ENCODE results near the gene KRTAP3-2.

Gene KRTAP3-2

GRCh38 chr17:40952661-40953060, 47.0 kb downstream of the KRTAP3-2 start:
- H3K27ac ChIP-seq (ENCODE audit: low read length): no peak overlapping the region
- no peak overlapping the region for H3K4me3 ChIP-seq (ENCODE audit: low read length)
- H3K9ac ChIP-seq (ENCODE audit: low read length): no peak overlapping the region
- no peaks in the 10 kb centered on the region for H3K27me3 ChIP-seq (replicated peaks; ENCODE audit: insufficient read depth, low read length)
- no peak overlapping the region for H2AFZ ChIP-seq (ENCODE audit: low read length)
- H4K20me1 ChIP-seq (ENCODE audit: insufficient read depth, low read length): no peaks in the 10 kb centered on the region
- H3K4me2 ChIP-seq (ENCODE audit: low read depth, low read length): no peak overlapping the region
- H3K36me3 ChIP-seq (replicated peaks; ENCODE audit: insufficient read depth, low read length): no peaks in the 10 kb centered on the region
- H3K9me2 ChIP-seq (replicated peaks; ENCODE audit: insufficient read depth, low read length): no peaks in the 10 kb centered on the region
- TF ChIP-seq EZH2phosphoT487 (IDR thresholded peaks at IDR 0.05; ENCODE audit: low read length) (no peak), EZH2 (optimal IDR thresholded peaks at IDR 0.05; ENCODE audit: low read depth, low read length) (no peak)
- TF ChIP-seq, protein P1, sequence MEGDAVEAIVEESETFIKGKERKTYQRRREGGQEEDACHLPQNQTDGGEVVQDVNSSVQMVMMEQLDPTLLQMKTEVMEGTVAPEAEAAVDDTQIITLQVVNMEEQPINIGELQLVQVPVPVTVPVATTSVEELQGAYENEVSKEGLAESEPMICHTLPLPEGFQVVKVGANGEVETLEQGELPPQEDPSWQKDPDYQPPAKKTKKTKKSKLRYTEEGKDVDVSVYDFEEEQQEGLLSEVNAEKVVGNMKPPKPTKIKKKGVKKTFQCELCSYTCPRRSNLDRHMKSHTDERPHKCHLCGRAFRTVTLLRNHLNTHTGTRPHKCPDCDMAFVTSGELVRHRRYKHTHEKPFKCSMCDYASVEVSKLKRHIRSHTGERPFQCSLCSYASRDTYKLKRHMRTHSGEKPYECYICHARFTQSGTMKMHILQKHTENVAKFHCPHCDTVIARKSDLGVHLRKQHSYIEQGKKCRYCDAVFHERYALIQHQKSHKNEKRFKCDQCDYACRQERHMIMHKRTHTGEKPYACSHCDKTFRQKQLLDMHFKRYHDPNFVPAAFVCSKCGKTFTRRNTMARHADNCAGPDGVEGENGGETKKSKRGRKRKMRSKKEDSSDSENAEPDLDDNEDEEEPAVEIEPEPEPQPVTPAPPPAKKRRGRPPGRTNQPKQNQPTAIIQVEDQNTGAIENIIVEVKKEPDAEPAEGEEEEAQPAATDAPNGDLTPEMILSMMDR (IDR thresholded peaks at IDR 0.05; ENCODE audit: low read length): no peak
- H3K4me1 ChIP-seq (ENCODE audit: low read length): no peaks in the 10 kb centered on the region
- no peaks in the 10 kb centered on the region for H3F3A ChIP-seq (ENCODE audit: insufficient read depth, low read length)
- no peak for DNase-seq
- no peaks in the 10 kb centered on the region for H3K79me2 ChIP-seq (ENCODE audit: low read length)
- no peaks in the 10 kb centered on the region for H3K9me3 ChIP-seq (replicated peaks; ENCODE audit: insufficient read depth, low read length)

GRCh38 chr17:40952154-40952553, 47.6 kb downstream of the KRTAP3-2 start:
- Histone ChIP-seq H3K4me2 (ENCODE audit: low read depth, low read length) (no peak overlapping the region), H3K4me1 (ENCODE audit: low read length) (no peaks in the 10 kb centered on the region), H4K20me1 (ENCODE audit: insufficient read depth, low read length) (no peaks in the 10 kb centered on the region), H3K4me3 (ENCODE audit: low read length) (no peak overlapping the region), H3K9ac (ENCODE audit: low read length) (no peak overlapping the region), H3K9me2 (replicated peaks; ENCODE audit: insufficient read depth, low read length) (no peaks in the 10 kb centered on the region), H3F3A (ENCODE audit: insufficient read depth, low read length) (no peaks in the 10 kb centered on the region), H3K79me2 (ENCODE audit: low read length) (no peaks in the 10 kb centered on the region), H3K27ac (ENCODE audit: low read length) (no peak overlapping the region), H3K36me3 (replicated peaks; ENCODE audit: insufficient read depth, low read length) (no peaks in the 10 kb centered on the region), H3K9me3 (replicated peaks; ENCODE audit: insufficient read depth, low read length) (no peaks in the 10 kb centered on the region), H3K27me3 (replicated peaks; ENCODE audit: insufficient read depth, low read length) (no peaks in the 10 kb centered on the region), H2AFZ (ENCODE audit: low read length) (no peak overlapping the region)
- TF ChIP-seq, protein P1 (IDR thresholded peaks at IDR 0.05; ENCODE audit: low read length): no peak
- TF ChIP-seq EZH2phosphoT487 (IDR thresholded peaks at IDR 0.05; ENCODE audit: low read length) (no peak), EZH2 (optimal IDR thresholded peaks at IDR 0.05; ENCODE audit: low read depth, low read length) (no peak)
- no peak for DNase-seq

DNA sequence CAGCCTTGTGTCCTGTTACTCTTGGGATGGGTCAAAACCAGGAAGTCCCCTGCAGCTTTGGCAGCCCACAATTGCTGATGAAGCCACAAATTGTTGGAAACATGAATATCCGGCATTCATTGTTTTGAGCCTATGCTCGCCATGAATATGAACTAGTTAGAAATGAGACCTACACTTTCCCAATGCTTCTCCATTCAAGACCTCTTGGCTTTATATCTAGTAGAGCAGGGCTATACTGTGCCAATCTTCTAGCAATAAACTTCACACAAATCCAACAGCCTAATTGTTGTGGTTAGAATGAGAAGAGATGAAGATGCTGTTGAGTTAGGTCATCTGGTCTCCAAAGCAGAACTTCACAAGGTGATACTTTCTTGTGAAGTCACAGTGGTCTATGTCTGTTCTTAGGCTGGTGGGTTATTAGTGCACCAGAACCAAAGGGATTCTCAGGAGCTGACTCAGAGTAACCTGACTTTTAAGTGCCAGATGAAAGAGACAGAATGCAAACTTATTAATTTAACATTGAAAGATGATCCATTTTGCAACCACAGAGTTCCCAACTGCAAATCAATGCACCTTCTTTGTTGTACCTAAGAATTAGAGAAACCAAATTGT, 48.6 kb downstream of the KRTAP3-2 start:
- H3K4me2 ChIP-seq (ENCODE audit: low read depth, low read length): no peak overlapping the region
- H3K27ac ChIP-seq (ENCODE audit: low read length): no peak overlapping the region
- DNase-seq: no peak
- no peaks in the 10 kb centered on the region for H3K27me3 ChIP-seq (replicated peaks; ENCODE audit: insufficient read depth, low read length)
- no peak overlapping the region for H3K4me3 ChIP-seq (ENCODE audit: low read length)
- TF ChIP-seq, protein P1 (IDR thresholded peaks at IDR 0.05; ENCODE audit: low read length): no peak
- TF ChIP-seq EZH2phosphoT487 (IDR thresholded peaks at IDR 0.05; ENCODE audit: low read length) (no peak), EZH2 (optimal IDR thresholded peaks at IDR 0.05; ENCODE audit: low read depth, low read length) (no peak)
- no peaks in the 10 kb centered on the region for H3K9me3 ChIP-seq (replicated peaks; ENCODE audit: insufficient read depth, low read length)
- H3K4me1 ChIP-seq (ENCODE audit: low read length): no peaks in the 10 kb centered on the region
- H3K36me3 ChIP-seq (replicated peaks; ENCODE audit: insufficient read depth, low read length): no peaks in the 10 kb centered on the region
- no peak overlapping the region for H2AFZ ChIP-seq (ENCODE audit: low read length)
- no peak overlapping the region for H3K9ac ChIP-seq (ENCODE audit: low read length)
- no peaks in the 10 kb centered on the region for H3F3A ChIP-seq (ENCODE audit: insufficient read depth, low read length)
- H4K20me1 ChIP-seq (ENCODE audit: insufficient read depth, low read length): no peaks in the 10 kb centered on the region
- H3K79me2 ChIP-seq (ENCODE audit: low read length): no peaks in the 10 kb centered on the region
- H3K9me2 ChIP-seq (replicated peaks; ENCODE audit: insufficient read depth, low read length): no peaks in the 10 kb centered on the region
